Pancreas (tissue), 10 donors: Measurements from ENCODE around the gene PCLO. TPM values are rescaled to one million over a fixed set of nuclear protein-coding genes. Genes with fewer than 3 reads are reported as not detected.

Source experiments
- ATAC-seq, 4 donors: fragments of 200-7000 bp; cut with Tn5 transposase; one replicate each; pipeline versions ENCODE4 v1.8.0 to v1.9.1; 2020; ENCODE audit warnings: mild to moderate bottlenecking in 4 of 4, moderate library complexity in 4 of 4
- DNase-seq, 6 donors: peaks; one replicate each; pipeline ENCODE4 v3.0.0-alpha.2; 2020
- FAIRE-seq: peaks from 2 replicates; lab custom pipeline; 2012; peaks lifted over from hg19 to GRCh38; lab: Jason Lieb, UNC
- H3K27ac ChIP-seq, 4 donors: fragments of 200-600 bp; sonication (generic); 1 replicate in 3 of 4; 2 replicates in 1 of 4; pipeline versions ENCODE4 v1.5.0 to v1.8.0; 2020
- H3K27me3 ChIP-seq, 4 donors: fragments of 200-600 bp; one replicate each; pipeline ENCODE4 v1.8.0; 2021
- H3K36me3 ChIP-seq, 3 donors: fragments of 200-600 bp; sonication (generic) in 1 of 3; one replicate each; pipeline versions ENCODE4 v1.5.0 to v1.8.0; 2020 to 2021
- H3K4me1 ChIP-seq, 3 donors: fragments of 200-600 bp; one replicate each; pipeline ENCODE4 v1.8.0; 2021
- H3K4me3 ChIP-seq, 4 donors: fragments of 200-600 bp; sonication (generic) in 2 of 4; one replicate each; pipeline versions ENCODE4 v1.5.0 to v1.8.0; 2020 to 2021
- H3K9me3 ChIP-seq, 4 donors: fragments of 200-600 bp; one replicate each; pipeline ENCODE4 v1.8.0; 2021
- CTCF ChIP-seq, 4 donors: fragments of 200-600 bp; sonication (generic) in 3 of 4; IDR thresholded peaks; one replicate each; pipeline versions ENCODE4 v1.5.0 to v1.8.0; 2021; ENCODE audit warnings: antibody characterized with exemption in 4 of 4
- WGBS, 2 donors: extraction: QIAGEN DNeasy Blood & Tissue Kit; methylation state at CpG; one replicate each; pipeline ENCODE4 v1.1.7; 2013; 5-methylcytosine and 5-hydroxymethylcytosine counted together
- intact Hi-C, 3 donors: fragments of 100-400 bp; cut with DNase I; formaldehyde crosslinking; loops; one replicate each; pipeline versions ENCODE4 v1.11.1 to v1.14.2; 2022
- polyA plus RNA-seq, 2 donors: library from polyadenylated mRNA; stranded (reverse); fragments of 200-250 nt; gene quantifications; one replicate each; pipeline ENCODE4 v1.2.3, GENCODE V29; 2013
- total RNA-seq, 6 donors: library from RNA; stranded (reverse); fragmentation: NEBNext Ultra II Directional in 4 of 6; extraction: Animal tissue kit (Norgen Biotek cat#: 25700) in 4 of 6; gene quantifications; one replicate each; pipeline versions ENCODE4 v1.2.1 to v1.2.4, GENCODE V29; 2021 to 2023
- donor health status: healthy with polysubstance abuse.
- donor health status: DM: no; HTN: no; CAD: no; lungs with moderate emphysema.
- donor health status: DM: no; HTN: no; CAD: no.
- donor health status: control.
- donor health status: control.
- donor health status: Bipolar disorder and iron deficiency.
- donor health status: DM: yes; HTN: yes; CAD: no.
- donor health status: DM: no; HTN: no; CAD: no.
- donor health status: DM: no; HTN: no; CAD: no.
- donor health status: DM: yes; HTN: yes; CAD: no.

The PCLO gene
- total and polyA plus RNA-seq, 8 donors, result 1.9 to 5.6 (median 4.6) TPM

- ATAC-seq (no peak), FAIRE-seq (no peak), DNase-seq (no peak)
- no peaks in the 10 kb centered on the region for H3K27me3 ChIP-seq
- TF ChIP-seq CTCF (IDR thresholded peaks at IDR 0.05), result no peak
- no peaks in the 10 kb centered on the region for H3K9me3 ChIP-seq
- H3K36me3 ChIP-seq, result no peaks in the 10 kb centered on the region
- 90 to 97% methylated on average over 2 of the region's 2 CpGs for WGBS, 2 donors
- H3K4me3 ChIP-seq, result no peak overlapping the region
- intact Hi-C loops, result no loop called here
- no peak overlapping the region for H3K27ac ChIP-seq
- no peaks in the 10 kb centered on the region for H3K4me1 ChIP-seq
These were observed 20.3 kb downstream of the PCLO start for GRCh38 chr7:83142365-83142764.

DNA sequence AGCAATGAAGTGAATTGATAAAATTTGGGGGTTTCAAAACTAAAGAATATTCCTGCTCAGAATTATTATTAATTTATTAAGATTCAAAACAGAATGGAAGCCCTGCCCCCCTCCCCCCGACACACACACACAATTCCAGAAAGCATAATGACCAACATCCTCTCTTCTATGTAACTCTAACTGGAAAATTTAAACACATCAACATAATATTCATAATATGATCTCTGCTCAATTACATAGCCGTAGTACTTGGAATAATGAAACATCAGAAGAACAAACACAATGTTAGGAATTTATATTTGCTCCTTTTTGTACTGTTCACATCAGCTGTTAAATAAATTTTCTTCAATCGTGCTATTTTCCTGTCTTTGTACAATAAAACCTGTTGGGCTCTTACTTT is 20.8 kb downstream of the PCLO start:
- FAIRE-seq, result no peak
- no peak for DNase-seq
- Histone ChIP-seq H3K9me3 (no peaks in the 10 kb centered on the region), H3K27me3 (no peaks in the 10 kb centered on the region), H3K27ac (no peak overlapping the region), H3K4me3 (no peak overlapping the region), H3K36me3 (no peaks in the 10 kb centered on the region), H3K4me1 (no peaks in the 10 kb centered on the region)
- intact Hi-C loops, result no loop called here
- TF ChIP-seq CTCF (IDR thresholded peaks at IDR 0.05), result no peak
- 80 to 96% methylated on average over 3 of the region's 3 CpGs for WGBS, 2 donors
- ATAC-seq, result no peak

GRCh38 chr7:83130623-83131545 is 31.8 kb downstream of the PCLO start:
- FAIRE-seq (no peak), ATAC-seq (peak; percentile 60 to 90 (median 88)), DNase-seq (peak in 1 of 6 donors; percentile 26)
- H3K27ac ChIP-seq, result no peak overlapping the region
- no peaks in the 10 kb centered on the region for H3K36me3 ChIP-seq
- no peak for TF ChIP-seq CTCF (IDR thresholded peaks at IDR 0.05)
- H3K4me1 ChIP-seq, result peaks cover 0 to 15% (median 7%) of the 10 kb centered on the region in 3 donors
- no peaks in the 10 kb centered on the region for H3K27me3 ChIP-seq
- no peak overlapping the region for H3K4me3 ChIP-seq
- H3K9me3 ChIP-seq, result no peaks in the 10 kb centered on the region
- WGBS, 2 donors, result 24 to 33% methylated on average over 5 of the region's 5 CpGs
- intact Hi-C loops, result no loop called here

DNA sequence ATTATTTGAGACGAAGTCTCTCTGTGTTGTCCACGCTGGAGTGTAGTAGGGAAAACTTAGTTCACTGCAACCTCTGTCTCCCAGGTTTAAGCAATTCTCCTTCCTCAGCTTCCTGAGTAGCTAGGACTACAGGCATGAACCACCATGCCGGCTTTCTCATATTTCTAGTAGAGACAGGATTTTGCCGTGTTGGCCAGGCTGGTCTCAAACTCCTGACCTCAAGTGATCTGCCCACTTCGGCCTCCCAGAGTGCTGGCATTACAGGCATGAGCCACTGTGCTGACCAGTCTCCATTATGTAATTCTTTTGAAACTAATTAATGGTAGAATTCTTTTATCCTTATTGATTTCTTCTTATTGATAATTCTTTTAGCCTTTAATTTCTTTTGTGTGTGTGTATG is 32.5 kb downstream of the PCLO start:
- no peak for FAIRE-seq
- ATAC-seq, result no peak
- TF ChIP-seq CTCF (IDR thresholded peaks at IDR 0.05), result no peak
- Histone ChIP-seq H3K4me1 (peaks cover 0 to 15% (median 7%) of the 10 kb centered on the region in 3 donors), H3K4me3 (no peak overlapping the region), H3K9me3 (no peaks in the 10 kb centered on the region), H3K27me3 (no peaks in the 10 kb centered on the region), H3K27ac (no peak overlapping the region), H3K36me3 (no peaks in the 10 kb centered on the region)
- 93% methylated on average over 5 of the region's 5 CpGs for WGBS, 2 donors
- intact Hi-C loops, result no loop called here
- no peak for DNase-seq

GRCh38 chr7:83119494-83119893 is 43.2 kb downstream of the PCLO start:
- Histone ChIP-seq H3K4me1 (no peaks in the 10 kb centered on the region), H3K9me3 (no peaks in the 10 kb centered on the region), H3K27ac (no peak overlapping the region), H3K4me3 (no peak overlapping the region), H3K36me3 (no peaks in the 10 kb centered on the region), H3K27me3 (no peaks in the 10 kb centered on the region)
- no peak for ATAC-seq
- no peak for DNase-seq
- no peak for TF ChIP-seq CTCF (IDR thresholded peaks at IDR 0.05)
- FAIRE-seq, result no peak
- intact Hi-C loops, result no loop called here
- 68 to 69% methylated on average over 2 of the region's 2 CpGs for WGBS, 2 donors
